Adrenal gland (tissue), 12 donors: ENCODE results near the gene HSDL2. TPM values are rescaled to one million over a fixed set of nuclear protein-coding genes. Genes with fewer than 3 reads are reported as not detected.

Experiments
- DNase-seq, 7 donors: peaks; one replicate each; pipeline ENCODE4 v3.0.0-alpha.2; 2019 to 2020
- H3K27ac ChIP-seq, 5 donors: fragments of 200-600 bp; sonication (generic) in 4 of 5; 1 replicate in 3 of 5; 2 replicates in 2 of 5; pipeline versions ENCODE4 v1.5.1 to v1.8.0; 2016 to 2020; ENCODE audit warnings: mild to moderate bottlenecking in 1 of 5
- H3K27me3 ChIP-seq: fragments of 200-600 bp; 2 replicates; pipeline ENCODE4 v1.8.0; 2021
- H3K36me3 ChIP-seq, 2 donors: fragments of 200-600 bp; replicated peaks in 1 of 2; 1 replicate in 1 of 2; 2 replicates in 1 of 2; pipeline versions ENCODE4 v1.5.1 to v1.8.0; 2018 to 2022
- H3K4me1 ChIP-seq, 2 donors: fragments of 200-600 bp; replicated peaks in 1 of 2; 1 replicate in 1 of 2; 2 replicates in 1 of 2; pipeline versions ENCODE4 v1.5.1 to v1.8.0; 2018 to 2021
- H3K4me3 ChIP-seq, 4 donors: fragments of 200-600 bp; sonication (generic) in 3 of 4; one replicate each; pipeline ENCODE4 v1.5.1; 2016 to 2018
- H3K9me3 ChIP-seq, 3 donors: fragments of 200-600 bp; sonication (generic) in 1 of 3; replicated peaks in 1 of 3; 1 replicate in 2 of 3; 2 replicates in 1 of 3; pipeline versions ENCODE4 v1.5.1 to v1.8.0; 2016 to 2021
- CTCF ChIP-seq, 6 experiments: fragments of 450-650 bp in 4 of 6; fragments of 200-600 bp in 2 of 6; sonication (generic) in 1 of 6; IDR thresholded peaks; 1 replicate in 5 of 6; 2 replicates in 1 of 6; pipeline versions ENCODE4 v1.5.1 to v1.8.0; 2016 to 2021; ENCODE audit warnings: antibody characterized with exemption in 6 of 6, mild to moderate bottlenecking in 2 of 6, moderate library complexity in 1 of 6
- POLR2A ChIP-seq, 2 donors: fragments of 450-650 bp; IDR thresholded peaks; one replicate each; pipeline ENCODE4 v1.6.1; 2017; ENCODE audit warnings: antibody characterized with exemption in 2 of 2, mild to moderate bottlenecking in 2 of 2, moderate library complexity in 1 of 2
- WGBS, 4 donors: extraction: QIAGEN DNeasy Blood & Tissue Kit in 2 of 4; methylation state at CpG; one replicate each; pipeline versions ENCODE4 v1.1.5 to v1.1.7; 2013 to 2017; 5-methylcytosine and 5-hydroxymethylcytosine counted together
- intact Hi-C, 2 donors: fragments of 100-400 bp; cut with DNase I; formaldehyde crosslinking; loops; one replicate each; pipeline versions ENCODE4 v1.14.1 to v1.15.0; 2022 to 2023
- polyA plus RNA-seq, 3 donors: library from polyadenylated mRNA; stranded (reverse); fragments of 200-250 nt in 2 of 3; fragments of 350-450 nt in 1 of 3; fragmentation: Illumina TruSeq in 1 of 3; extraction: RNeasy Lipid Tissue Mini Kit (QIAGEN cat#74804) in 1 of 3; gene quantifications; one replicate each; pipeline ENCODE4 v1.2.3, GENCODE V29; 2013 to 2014
- total RNA-seq, 9 donors: library from RNA; depleted of rRNA in 4 of 9; stranded (reverse); fragments of >200 nt in 4 of 9; fragments of 120-200 nt in 1 of 9; fragmentation: NEBNext Ultra II Directional in 1 of 9; extraction: Animal tissue kit (Norgen Biotek cat#: 25700) in 1 of 9; gene quantifications; one replicate each; pipeline versions ENCODE4 v1.1.0 to v1.2.4, GENCODE V29; 2013 to 2023
- donor health status: healthy with polysubstance abuse.
- donor health status: Bipolar disorder and iron deficiency.
- donor health status: DM: yes; HTN: yes; CAD: no.
- donor health status: DM: no; HTN: no; CAD: no.
- donor health status: DM: no; HTN: no; CAD: no.
- donor health status: DM: yes; HTN: yes; CAD: no.

HSDL2 gene
- total and polyA plus RNA-seq, 12 donors = 43.8 to 127 (median 85.2) TPM

- Histone ChIP-seq H3K4me1 (no peaks in the 10 kb centered on the region), H3K36me3 (peaks cover 0 to 4% of the 10 kb centered on the region in 2 donors), H3K4me3 (no peak overlapping the region), H3K9me3 (no peaks in the 10 kb centered on the region), H3K27me3 (no peaks in the 10 kb centered on the region), H3K27ac (no peak overlapping the region)
- intact Hi-C loops = no loop called here
- no peak for DNase-seq
- WGBS, 4 donors = 97 to 98% (median 97%) methylated on average over 2 of the region's 2 CpGs
- no peak for TF ChIP-seq POLR2A (IDR thresholded peaks at IDR 0.05)
- TF ChIP-seq CTCF (IDR thresholded peaks at IDR 0.05) = no peak
These were observed 59.3 kb downstream of the HSDL2 start for GRCh38 chr9:112439171-112439570.

GRCh38 chr9:112439825-112440224 is 59.9 kb downstream of the HSDL2 start:
- Histone ChIP-seq H3K4me3 (no peak overlapping the region), H3K4me1 (no peaks in the 10 kb centered on the region), H3K27ac (no peak overlapping the region), H3K27me3 (no peaks in the 10 kb centered on the region), H3K9me3 (no peaks in the 10 kb centered on the region), H3K36me3 (peaks cover 0 to 4% of the 10 kb centered on the region in 2 donors)
- 91 to 100% (median 98%) methylated on average over 2 of the region's 2 CpGs for WGBS, 4 donors
- intact Hi-C loops = no loop called here
- DNase-seq = no peak
- no peak for TF ChIP-seq CTCF (IDR thresholded peaks at IDR 0.05)
- TF ChIP-seq POLR2A (IDR thresholded peaks at IDR 0.05) = no peak

- no peaks in the 10 kb centered on the region for H3K9me3 ChIP-seq
- H3K27ac ChIP-seq = no peak overlapping the region
- DNase-seq = peak in 2 of 7 donors; percentile 13 to 32
- intact Hi-C loops = no loop called here
- H3K4me1 ChIP-seq = no peaks in the 10 kb centered on the region
- TF ChIP-seq CTCF (IDR thresholded peaks at IDR 0.05) = peak; percentile 29 to 53 (median 42)
- TF ChIP-seq POLR2A (IDR thresholded peaks at IDR 0.05) = no peak
- H3K4me3 ChIP-seq = no peak overlapping the region
- H3K27me3 ChIP-seq = no peaks in the 10 kb centered on the region
- peaks cover 0 to 4% of the 10 kb centered on the region in 2 donors for H3K36me3 ChIP-seq
These were observed 63.3 kb downstream of the HSDL2 start for GRCh38 chr9:112443200-112443599.

GRCh38 chr9:112443636-112444035 is 63.7 kb downstream of the HSDL2 start:
- TF ChIP-seq POLR2A (IDR thresholded peaks at IDR 0.05) (no peak), CTCF (IDR thresholded peaks at IDR 0.05) (no peak)
- DNase-seq = no peak
- Histone ChIP-seq H3K4me3 (no peak overlapping the region), H3K27ac (no peak overlapping the region), H3K27me3 (no peaks in the 10 kb centered on the region), H3K36me3 (no peaks in the 10 kb centered on the region), H3K4me1 (no peaks in the 10 kb centered on the region), H3K9me3 (no peaks in the 10 kb centered on the region)
- intact Hi-C loops = no loop called here
- WGBS, 4 donors = 76 to 93% (median 86%) methylated on average over 1 of the region's 1 CpG
